HG02610 (cell line): ENCODE measurements around the gene FAM210B.
"Not testable (repeated sequence)": the region's sequence is repeated elsewhere in the genome, so short reads cannot be mapped to it uniquely, and the experiment has no call there.

Experiments used
- ATAC-seq: cut with Tn5 transposase; IDR thresholded peaks from one replicate; pipeline ENCODE4 v1.9.1; 2021; ENCODE audit warnings: mild to moderate bottlenecking, moderate library complexity; ENCODE audit not compliant: unreplicated experiment

The FAM210B gene

GRCh38 chr20:56360133-56360907 is 1.5 kb downstream of the FAM210B start:
- ATAC-seq, result no peak

DNA sequence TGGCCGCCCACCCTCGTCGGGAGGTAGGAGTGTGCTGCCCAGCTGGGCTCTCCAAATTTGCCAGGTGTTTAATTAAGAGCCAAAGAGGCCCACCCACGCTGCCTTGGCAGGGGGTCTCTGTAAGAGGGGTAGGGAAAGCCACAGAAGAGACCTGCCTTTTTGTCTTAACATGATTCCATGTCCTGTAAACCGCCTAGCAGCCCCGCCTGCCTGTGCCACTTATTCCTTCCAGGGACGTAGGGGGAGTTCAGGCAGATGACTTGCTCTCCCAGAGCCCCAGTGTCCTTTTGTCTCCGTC is 2.1 kb downstream of the FAM210B start:
- ATAC-seq, result no peak

DNA sequence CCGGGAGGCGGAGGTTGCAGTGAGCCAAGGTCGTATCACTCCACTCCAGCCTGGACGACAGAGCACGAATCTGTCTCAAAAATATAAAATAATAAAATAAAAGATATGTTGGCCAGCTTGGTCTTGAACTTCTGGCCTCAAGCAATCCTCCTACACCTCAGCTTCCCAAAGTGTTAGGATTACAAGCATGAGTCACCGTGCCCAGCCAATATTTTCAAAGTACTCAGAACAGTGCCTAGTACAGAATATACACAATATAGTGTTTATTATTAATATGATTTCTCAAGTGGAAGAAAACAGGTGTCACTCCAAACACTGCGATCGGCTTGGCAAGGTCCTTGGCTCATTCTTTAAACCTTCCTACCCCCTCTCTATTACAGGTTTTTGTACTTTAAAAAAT is 3.1 kb downstream of the FAM210B start:
- ATAC-seq, result no peak

- ATAC-seq, result no peak
These were observed 4.1 kb downstream of the FAM210B start for GRCh38 chr20:56362833-56363413.

- no peak for ATAC-seq
These were observed 4.7 kb downstream of the FAM210B start for GRCh38 chr20:56363491-56363890.

DNA sequence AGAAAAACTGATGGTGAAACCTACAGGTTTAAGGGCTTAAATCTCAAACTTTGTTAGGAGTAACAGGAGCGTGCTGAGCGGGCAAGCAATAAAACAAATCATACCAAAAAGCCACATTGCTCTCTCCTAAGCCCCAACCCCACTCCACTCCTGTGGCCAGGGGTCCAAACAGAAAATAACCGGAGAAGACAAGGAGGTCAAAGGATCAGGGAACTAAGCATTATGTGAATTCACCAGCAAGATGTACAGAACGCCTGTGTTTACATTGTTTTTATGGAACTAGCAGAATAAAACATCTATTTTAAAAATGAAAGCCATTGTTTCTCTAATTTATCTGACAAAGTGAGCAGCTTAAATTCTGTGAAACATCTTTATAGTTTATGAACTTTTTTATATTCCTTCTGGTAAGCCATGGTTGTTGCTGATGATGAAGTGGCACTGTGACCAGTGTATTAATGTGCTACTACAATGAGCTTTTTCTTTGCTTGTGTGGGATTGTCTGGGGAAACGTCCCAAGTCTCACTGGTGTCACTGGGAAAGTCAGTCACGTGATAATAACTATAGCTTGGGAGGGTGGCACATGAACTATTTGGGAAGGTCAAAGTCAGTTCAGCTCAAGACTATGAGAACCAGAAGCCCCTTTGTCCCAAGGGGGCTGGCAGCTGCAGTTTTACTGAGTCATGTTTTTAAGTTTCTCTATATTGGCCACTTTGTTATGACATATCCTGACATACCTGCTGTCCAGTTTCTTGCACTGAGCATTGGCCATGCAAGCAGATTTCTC is 9.8 kb downstream of the FAM210B start:
- ATAC-seq, result no peak

DNA sequence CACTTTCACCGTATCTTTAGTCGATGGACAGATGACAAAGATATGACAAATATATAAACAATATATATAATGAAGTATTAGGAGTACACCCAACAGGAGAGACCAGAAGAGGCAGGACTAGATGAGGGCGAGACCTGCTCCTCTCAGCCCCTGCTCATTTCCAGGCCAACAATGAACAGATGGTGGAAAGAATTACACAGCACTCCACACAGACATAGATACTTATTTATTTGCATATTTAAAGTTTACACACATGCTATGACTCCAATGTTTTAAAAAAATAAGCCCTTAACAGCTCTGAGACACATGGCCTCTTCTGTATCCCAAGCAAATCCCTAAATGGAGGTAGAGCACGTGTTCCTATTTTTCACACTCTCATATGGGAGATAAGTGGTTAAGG is 10.4 kb downstream of the FAM210B start:
- no peak for ATAC-seq

DNA sequence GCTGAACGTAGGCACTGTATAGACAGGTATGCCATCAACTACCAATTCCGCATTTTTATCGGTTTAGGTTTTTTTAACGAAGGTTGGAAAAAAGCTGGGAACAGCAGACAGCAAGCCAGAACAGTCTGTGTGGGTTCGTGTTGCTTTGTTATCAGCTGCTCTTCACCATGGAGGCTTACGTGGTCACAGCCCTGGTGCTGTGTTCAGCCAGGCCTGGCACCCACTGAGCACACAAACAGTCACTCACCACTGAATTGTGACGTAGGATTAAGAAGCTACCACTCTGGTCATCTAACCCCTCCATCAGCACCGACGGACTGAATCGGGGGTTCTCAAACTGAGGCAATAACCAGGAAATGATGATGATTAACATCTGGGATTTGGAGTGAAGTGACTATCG is 13.2 kb downstream of the FAM210B start:
- no peak for ATAC-seq

- ATAC-seq, result no peak
These were observed 14.1 kb downstream of the FAM210B start for GRCh38 chr20:56372850-56373249.

GRCh38 chr20:56373942-56374341 is 15.2 kb downstream of the FAM210B start:
- peak; percentile 62 for ATAC-seq

DNA sequence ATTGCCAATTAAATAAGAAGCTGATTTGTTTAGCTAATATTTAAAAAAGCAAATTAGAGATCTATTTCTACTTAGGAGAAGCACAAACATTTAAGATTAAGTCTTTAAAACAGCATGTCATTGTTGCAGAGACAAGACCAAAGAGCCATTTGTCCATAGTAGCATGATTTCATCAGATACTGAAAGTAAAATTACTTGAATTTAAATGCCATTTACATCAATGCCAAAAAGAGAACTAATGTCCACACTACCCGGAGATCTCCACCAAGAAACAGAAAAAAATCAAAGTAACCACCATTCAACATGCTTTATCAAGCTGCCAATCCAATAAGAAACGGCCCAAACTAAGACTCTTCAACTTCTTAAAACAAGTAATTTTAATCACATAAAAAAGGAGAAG is 17.6 kb downstream of the FAM210B start:
- no peak for ATAC-seq

- no peak for ATAC-seq
These were observed 19.6 kb downstream of the FAM210B start for GRCh38 chr20:56378386-56378785.

GRCh38 chr20:56380375-56380774 is 21.6 kb downstream of the FAM210B start:
- no peak for ATAC-seq

GRCh38 chr20:56381501-56381900 is 22.7 kb downstream of the FAM210B start:
- ATAC-seq, result no peak

- ATAC-seq, result no peak
These were observed 23.9 kb downstream of the FAM210B start for GRCh38 chr20:56382696-56383095.

GRCh38 chr20:56383334-56383733 is 24.6 kb downstream of the FAM210B start:
- no peak for ATAC-seq

- no peak for ATAC-seq
These were observed 26.4 kb downstream of the FAM210B start for GRCh38 chr20:56385130-56385529.

DNA sequence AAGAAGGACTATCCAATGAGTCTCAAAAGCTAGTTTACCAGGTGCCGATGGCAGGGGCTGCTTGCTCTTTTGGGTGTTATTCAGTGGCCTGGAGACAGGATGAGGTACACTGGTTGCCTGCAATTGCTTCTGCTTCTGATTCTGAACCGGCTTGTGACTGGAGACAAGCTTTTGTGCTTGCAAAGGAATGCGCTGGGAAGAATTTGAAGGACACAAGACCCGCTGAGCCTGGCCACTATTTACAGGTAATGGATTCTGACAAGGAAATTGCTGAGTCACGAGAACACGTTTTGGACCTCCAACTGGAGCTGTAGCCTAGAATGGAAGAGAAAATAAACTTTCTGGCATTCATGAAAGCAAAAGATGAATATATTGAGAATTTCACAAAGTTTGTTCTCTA is 27.4 kb downstream of the FAM210B start:
- ATAC-seq, result no peak

- ATAC-seq, result no peak
These were observed 30.1 kb downstream of the FAM210B start for GRCh38 chr20:56388882-56389281.

DNA sequence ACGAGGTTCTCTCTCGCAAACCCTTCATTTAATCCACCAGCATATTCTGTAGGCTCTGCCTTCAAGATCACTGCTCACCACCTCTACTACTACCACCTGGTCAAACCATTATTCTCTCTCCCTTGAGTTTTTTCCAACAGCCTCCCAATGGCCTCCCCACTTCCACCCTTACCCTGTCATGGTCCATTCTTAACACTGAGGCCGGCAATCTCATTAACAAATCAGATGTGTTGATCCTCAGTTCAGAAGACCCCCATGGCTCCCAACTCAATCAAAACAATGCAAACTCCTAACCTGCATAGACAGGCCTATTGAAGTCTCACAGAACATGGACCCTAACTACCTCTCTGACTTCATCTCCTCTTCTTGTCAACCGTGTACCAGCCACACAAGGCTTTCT is 31.0 kb downstream of the FAM210B start:
- no peak for ATAC-seq

DNA sequence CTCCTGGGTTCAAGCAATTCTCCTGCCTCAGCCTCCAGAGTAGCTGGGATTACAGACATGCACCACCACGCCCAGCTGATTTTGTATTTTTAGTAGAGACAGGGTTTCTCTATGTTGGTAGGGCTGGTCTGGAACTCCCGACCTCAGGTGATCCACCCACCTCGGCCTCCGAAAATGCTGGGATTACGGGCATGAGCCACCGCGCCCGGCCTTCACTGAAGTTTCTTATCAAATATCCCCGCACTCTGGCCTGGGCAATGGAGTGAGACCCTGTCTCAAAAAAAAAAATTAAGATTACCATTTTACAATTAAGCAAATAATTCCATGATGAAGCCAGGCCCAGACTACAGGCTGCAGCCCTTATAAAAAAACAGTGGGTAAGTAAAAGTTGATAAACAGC is 31.6 kb downstream of the FAM210B start:
- ATAC-seq, result not testable (repeated sequence)

GRCh38 chr20:56391037-56391436 is 32.3 kb downstream of the FAM210B start:
- ATAC-seq, result no peak
